HG03025 (cell line): ENCODE data around the gene STIL.
"Not testable (repeated sequence)": the region's sequence is repeated elsewhere in the genome, so short reads cannot be mapped to it uniquely, and the experiment has no call there.

Experiments used
- ATAC-seq: cut with Tn5 transposase; IDR thresholded peaks from one replicate; pipeline ENCODE4 v1.9.1; 2021; ENCODE audit warnings: mild to moderate bottlenecking, moderate library complexity; ENCODE audit not compliant: unreplicated experiment, low FRiP score

STIL gene

DNA sequence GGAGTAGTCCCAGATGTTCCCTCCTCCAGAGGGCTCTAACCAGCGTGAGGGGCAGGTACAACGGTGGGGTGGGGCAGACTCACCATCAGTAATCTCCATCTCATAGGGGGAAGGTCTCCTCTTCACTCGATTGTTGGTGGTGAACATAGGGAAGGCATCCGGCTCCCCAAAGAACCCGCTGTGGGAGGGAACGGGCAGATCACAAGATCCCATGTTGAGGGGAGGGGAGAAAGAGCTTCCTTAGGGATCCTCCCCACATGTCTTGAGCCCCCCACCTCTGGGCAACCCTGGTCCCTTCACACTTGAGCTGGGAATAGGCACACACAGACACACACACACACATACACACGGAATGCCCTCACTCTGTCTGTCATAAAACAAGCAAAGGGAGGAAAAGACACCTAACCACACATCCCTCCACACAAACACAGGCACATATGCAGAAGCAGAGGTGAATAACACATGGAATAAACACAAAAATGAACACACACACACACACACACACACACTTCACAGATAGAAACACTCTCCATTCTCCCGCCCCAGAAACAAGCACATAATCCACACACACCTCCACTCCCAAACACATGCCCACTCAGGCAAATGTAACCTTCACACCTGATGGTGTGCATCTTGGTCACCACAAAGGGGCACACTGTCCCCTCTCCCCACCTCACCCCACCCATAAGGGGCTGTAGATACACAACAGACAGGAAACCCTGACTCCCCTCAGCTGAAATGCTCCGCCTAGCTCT is 89.8 kb downstream of the STIL start:
- ATAC-seq: no peak

DNA sequence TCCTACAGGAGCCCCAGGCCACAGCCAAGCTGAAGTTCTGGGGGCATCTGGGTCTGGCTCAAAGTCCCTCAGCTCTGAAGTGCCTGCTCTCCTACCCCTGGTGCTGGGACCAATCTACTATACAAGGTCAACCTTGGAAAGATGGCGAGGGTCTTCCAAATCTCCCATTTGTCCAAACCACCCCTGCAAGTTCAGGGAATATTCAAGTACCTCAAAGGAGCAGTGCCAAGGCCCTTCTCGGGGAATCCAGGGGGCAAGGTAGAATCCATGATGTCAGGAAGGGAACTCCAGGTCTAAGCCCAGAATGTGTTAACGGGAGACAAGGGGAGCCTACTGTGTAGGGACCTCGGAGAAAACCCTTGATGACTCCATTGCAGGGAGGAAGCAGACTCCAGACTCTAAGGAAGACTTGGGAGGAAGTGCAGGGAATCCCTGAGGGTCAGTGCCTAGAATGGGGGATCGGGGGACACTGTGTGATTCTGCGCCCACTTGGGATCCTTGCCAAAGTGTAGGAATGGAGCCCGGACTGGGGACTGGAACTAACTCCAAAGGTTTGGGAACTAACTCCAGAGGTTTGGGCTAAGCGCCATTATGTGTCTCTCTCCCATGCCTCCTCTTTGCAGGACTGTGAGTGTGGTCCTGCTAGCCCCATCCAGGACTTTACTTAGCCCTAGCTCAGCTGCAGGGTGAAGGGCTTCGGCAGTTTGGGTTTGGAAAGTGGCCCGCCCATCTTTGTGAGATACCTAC is 90.6 kb downstream of the STIL start:
- ATAC-seq: no peak

DNA sequence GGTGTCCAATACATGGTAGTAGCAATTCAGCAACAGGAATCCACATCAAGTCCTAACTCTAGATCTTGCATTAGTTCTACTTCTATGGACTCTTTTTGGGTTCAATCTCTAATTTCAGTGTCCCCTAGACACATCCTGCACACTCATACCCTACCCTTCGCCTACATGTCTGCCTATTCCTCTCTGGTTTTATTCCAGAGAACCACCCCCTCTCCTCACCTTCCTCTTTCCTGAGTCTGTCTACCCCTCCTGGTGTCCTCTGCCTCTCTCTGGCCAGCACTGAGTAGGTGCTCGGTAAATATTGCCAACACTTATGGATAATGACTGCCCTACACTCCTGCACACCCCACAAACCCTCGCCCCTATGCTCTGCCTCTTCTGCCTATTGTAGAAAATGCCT is 91.5 kb downstream of the STIL start:
- no peak for ATAC-seq

DNA sequence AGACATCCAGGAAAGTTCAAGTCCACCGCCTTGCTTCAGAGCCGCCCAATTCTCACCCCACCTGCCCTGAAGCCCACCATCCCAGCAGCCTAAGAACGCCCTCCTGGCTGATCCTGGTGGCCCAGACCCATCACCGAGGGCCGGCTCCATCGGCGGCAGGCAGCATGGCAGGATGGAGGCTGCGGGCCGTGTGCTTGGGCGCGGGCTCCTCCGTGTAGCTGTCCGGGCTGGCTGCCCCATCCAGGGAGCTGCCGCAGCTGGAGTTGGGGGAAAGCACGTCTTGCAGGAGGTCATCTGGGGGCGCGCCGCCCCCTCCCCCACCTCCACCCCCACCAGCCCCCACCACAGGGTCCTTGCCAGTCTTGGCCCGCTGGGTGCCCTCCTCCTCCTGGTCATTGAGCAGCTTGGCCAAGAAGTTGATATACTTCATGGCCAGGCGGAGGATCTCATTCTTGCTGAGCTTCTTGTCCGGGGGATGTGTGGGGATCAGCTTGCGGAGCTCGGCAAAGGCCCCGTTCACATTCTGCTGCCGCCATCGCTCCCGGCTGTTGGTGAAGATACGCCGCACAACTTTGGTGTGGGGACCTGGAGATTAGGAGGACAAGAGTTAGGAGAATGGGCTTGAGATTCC is 94.2 kb downstream of the STIL start:
- ATAC-seq: no peak

DNA sequence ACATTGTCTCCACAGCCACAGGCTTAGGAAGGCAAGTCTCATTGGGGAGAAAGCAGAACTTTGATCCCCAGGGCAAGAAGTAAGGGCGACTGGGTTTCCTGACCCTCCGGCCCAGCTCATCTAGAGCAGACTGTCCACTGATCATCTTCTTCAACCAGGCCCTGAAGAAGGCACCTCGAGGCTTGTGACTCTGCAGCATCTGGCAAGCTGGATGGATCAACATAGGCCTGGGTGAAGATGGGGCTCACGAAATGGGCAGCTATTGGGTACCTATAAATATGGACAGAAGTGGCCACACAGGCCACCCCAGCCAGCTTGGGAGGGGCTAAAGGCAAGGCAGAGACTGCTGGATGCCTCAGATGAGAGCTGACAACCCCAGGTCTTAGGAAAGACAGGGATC is 94.9 kb downstream of the STIL start:
- no peak for ATAC-seq

DNA sequence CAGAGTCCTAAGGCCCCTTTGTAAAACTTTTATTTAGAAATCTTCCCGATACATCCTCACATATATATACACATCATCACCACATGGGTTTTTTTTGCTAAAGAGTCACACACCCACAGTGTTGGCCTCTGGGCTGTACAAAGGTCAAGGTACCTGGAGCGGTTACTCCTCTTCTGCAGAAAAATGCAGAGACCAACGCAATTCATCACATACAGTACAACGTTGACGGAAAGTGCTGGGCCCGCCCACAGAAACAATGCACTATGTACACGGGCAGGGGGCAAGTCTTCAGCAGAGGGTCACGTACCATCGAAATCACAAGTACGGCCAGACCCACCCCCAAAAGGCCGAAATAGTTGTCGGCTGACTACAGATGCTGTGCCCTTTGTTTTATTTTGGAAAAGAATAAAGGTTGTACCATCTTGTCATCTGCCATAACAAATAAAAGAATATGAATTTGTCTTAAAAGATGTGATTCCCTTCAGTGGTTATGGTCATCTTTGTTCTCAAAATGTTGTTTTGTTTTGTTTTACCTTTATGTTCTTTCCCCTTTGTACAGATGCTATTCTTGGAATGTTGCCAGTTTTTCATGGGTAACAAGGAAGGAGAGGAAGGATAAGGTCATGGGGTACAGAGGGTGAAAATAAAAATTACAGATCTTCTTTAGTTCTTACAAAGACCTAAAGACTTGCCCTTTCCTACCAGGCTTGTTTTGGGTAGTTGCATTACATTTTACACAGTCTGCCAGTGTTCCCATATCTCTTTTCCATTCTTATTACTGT is 97.5 kb downstream of the STIL start:
- no peak for ATAC-seq

DNA sequence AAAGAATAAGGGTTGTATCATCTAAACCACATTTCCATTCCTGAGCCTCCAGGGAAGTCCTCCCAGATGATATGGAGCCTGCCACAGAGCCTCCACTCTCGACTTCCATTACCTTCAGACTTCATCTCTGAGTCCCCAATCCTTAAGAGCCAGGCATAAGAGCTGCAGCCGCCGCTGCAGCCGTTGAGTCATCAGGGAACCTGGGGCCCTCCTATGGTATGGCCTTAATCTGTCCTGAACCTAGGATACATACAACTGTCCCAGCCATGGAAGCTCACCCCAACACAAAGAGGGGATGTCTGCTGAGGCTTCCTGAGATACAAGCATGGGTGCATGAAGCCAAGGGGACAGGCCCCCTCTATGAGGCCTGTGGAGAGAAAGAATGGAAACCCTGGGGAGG is 98.2 kb downstream of the STIL start:
- ATAC-seq: no peak

DNA sequence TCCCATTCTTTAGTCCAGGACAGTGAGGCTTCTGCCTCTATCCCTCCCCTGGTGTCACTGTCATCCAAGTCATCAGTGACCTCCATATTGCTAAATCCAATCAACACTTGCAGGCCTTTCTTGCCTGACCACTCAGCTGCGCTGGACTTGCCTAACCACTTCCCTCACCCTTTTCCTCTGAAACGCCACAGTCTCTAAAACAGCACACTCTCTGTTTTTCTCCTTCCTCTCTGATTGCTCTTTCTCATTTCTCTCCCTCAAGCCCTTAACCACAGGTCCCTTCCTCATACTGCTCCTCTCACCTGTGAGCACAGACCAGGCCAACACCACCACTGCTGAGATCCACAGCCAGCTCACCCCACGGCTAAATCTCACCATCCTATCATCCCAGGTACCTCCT is 99.4 kb downstream of the STIL start:
- no peak for ATAC-seq

DNA sequence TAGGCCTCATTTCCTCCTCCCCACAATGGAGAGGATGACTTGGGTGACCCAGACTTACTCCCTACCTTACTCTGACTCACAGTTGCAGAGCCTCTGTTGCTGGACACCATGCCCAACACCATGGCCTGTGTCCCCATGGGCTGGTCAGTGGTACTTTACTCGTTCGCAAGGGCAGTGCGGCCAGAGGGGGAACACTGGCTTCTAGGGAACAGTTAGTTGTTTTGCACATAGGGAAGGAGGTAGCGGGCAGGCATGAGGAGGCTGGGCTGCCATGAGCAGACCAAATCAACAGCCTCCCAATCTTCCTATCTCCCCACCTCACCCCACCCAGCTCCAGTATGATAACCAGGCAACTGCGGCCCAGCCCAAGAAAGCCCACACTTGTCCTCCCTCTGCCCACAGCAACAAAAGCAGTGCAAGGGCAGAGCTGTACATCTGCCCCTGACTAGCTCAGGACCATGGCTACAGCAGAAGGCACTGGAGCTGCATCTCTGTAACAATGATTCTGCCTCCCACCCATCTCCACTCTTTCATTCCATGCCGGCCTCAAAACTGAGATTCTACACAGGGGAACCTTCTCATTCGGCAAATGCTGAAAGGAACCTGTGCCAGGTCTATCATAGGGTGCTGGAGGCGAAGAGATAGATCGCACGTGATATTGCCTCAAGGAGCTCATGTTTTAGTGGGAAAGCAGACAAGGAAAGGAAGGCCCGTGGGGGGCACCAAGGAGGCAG is 100.5 kb downstream of the STIL start:
- ATAC-seq: no peak

DNA sequence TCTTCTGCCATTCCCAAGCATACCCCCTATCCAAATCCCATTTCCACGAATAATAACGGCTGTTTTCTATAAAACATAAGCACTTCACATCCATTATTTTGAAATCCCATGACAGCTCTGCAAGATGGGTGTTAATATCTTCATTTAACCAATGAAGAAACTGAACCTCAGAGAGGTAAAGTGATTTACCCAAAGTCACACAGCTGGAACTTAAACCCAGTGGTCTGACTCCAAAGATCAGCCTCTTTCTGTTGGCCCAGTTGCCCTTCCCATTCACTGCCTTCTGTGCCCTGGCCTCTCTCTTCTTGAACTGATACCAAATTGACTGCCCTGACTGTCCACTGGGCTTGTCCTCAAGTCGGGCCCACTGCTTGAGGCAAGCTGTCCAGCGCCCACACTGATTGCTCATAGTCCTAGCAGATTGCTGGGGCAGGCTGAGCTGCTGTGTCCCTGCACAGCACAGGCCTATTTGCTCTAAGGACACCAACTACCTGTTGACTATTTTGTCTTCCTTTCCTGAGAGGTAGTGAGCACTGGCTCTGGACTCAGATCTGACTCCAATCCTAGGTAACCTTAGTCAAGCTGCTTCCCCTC is 101.2 kb downstream of the STIL start:
- ATAC-seq: no peak

DNA sequence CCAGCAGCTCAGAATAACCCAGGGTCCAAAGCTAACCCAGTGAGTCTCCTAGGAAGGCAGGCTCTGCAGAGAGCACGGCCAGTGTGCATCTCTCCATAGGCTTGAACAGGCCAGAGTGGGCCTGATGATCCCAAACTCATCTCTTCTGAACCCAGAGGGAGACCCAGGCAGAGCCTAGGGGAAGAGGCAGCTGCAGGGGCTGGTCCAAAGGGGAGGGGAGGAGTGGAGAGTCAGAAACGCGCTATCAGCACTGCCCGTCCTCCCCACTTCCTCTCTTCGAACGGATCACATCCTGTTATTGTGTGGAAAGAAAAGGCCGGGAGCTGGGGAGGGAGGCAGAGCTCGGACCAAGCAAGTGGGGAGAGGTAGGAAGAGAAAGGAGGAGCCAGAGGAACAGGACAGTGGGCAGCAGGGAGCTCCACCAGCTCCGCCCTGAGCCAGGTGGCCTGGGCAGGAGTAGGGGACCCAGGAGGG is 102.1 kb downstream of the STIL start:
- ATAC-seq: no peak

DNA sequence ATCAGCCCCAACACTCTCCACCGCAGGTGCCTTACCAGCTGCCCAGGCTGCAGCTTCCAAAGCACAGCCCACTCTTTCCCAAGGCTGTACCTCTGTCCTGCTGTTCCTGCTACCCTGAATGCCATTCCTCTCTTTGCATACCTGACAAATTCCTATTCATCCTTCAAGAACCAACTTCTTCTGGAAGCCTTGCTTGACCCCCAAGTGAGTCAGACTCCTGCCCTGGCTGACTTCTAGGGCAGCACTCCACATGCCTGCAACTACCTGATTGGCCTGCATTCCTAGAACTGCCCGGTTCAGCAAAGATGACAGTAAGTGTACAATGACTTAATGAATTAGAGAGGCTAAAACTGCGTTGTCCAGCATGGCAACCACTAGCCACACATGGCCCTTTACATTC is 103.3 kb downstream of the STIL start:
- ATAC-seq: no peak

DNA sequence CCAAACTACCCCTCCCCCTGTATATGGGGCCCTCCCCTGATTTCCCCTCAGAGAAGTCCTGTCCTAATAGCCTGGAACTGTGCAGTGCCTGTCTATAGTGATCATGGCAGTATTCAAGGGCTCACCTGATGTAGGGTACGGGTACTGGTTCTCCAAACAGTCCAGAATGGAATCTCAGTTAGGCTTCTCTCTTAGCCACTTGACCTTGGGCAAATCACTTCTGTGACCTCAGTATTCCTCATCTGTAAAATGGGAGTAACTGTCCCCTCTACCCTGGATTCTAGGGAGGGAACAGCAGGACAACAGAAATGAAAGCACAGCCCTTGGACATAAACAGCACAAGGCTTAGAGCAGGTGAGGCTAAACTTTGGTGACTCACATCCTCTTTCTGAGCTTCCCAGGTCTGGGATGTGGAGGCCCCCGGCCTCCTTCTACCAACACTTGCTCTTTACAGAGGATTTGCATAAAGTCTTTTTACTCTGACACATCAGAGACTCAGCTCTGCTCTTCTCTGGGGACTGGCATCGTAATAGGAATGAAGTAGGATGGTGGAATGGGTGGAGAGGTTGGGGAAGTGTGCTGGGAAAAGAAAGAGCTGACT is 104.1 kb downstream of the STIL start:
- ATAC-seq: no peak

DNA sequence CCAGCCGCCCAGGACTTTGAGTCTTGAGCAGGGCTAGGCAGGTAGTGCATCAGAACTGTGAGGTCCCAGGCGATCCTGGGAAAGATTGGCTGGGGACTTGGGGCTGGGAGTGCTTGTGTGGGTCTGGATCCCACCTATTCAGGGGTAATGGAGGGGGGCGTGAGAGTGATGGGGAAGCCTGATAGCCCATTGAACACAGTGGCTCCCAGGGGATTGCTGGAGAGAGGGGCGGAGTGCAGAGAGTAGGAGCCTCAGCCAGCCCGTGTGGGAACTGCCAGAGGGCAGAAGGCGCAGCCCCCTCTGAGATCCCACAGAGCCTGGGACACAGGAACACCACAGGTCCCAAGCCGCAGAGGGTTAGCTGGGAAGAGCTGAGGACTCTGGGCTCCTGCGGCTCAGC is 104.9 kb downstream of the STIL start:
- no peak for ATAC-seq

DNA sequence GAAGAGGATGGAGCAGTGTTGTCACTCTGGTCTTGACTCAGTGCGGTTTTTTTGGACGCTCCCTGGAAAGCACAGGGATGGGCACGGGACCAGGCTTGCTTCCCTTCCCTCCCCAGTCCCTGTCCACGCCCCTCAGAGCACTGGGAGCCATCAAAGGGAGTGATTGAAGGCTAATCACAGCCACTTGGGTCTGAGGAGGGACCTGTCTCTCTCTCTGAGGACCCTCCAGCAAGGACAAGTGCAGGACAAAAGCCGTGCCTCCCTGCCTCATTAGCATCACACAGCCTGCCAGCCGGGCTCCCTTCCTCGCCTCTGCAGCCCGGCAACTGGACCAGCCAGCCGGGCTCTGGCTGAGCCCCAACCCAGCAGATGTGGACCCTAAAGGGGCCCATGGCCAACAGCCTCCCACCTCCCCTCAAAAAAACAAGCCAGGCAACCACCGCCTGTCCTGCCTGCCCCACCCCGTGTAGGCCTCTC is 105.5 kb downstream of the STIL start:
- no peak for ATAC-seq

DNA sequence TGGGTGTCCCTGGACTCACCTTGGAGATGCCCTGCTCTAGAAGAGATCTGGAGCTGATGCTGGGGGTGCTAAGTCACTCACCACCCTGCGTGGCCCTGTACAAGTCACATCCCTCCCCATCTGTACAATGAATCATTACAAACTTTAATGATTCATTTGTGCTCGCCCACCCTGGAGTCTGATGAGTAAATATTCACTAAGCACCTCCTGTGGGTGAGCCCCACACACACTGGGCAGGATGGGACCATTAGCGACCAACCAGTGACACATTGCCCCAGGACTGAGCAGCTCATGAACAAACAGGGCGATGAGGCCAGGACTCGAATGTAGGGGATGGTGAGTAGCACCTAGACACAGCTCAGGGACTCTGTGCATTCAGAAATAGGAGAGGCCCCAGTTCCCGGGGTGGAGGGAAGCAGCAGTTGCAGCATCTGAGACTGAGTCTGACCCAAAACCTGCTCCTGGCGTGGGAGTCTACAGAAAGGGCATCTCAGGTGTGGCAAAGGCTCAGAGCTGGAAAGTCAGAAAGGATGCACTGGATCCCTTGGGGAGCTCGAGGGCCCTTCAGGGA is 106.1 kb downstream of the STIL start:
- ATAC-seq: no peak

DNA sequence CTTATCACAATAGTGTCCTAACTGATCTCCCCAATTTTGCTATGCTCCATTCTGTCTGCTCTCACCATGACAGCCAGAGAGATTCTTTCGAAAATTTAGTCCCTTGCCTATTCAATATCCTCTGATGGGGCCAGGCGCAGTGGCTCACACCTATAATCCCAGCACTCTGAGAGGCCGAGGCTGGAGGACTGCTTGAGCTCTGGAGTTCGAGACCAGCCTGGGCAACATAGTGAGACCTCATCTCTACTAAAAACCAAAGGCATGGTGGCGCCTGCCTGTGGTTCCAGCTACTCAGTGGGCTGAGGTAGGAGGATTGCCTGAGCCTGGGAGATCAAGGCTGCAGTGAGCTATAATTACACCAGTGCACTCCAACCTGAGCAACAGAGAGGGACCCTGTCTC is 108.0 kb downstream of the STIL start:
- ATAC-seq: no peak

DNA sequence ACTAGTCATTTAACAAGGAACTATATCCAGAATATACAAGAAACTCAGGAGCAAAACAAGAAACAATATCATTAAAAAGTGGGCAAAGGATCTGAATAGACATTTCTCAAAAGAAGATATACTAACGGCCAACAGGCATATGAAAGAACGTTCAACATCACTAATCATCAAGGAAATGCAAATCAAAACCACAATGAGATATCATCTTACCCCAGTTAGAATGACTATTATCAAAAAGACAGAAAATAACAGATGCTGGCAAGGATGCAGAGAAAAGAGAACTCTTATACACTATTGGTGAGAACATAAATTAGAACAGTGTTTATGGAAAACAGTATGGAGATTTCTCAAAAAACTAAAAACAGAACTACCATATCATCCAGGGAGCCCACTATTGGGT is 110.4 kb downstream of the STIL start:
- ATAC-seq: not testable (repeated sequence)

DNA sequence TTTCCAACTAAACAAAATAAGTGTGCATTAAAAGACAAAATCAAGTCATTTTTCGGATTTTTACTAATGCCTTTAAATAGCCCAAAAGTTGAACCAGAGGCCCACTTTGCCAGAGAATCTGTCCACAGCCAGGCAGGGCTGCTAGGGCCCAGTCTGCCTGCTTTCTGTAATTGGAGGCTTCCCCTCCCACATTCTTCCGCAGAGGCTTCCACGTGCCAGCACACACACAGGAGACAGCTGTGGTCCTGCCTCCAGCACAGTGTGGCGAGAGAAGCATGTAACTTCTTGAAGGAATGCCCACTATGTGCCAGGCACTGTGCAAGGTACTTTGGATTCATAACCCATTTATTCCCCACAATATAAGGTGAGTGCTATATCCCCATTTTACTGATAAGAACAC is 112.8 kb downstream of the STIL start:
- ATAC-seq: no peak
